ENCODE measurements around the gene EMP3. TPM values are rescaled to one million over a fixed set of nuclear protein-coding genes. Genes with fewer than 3 reads are reported as not detected.
"Not testable (repeated sequence)": the region's sequence is repeated elsewhere in the genome, so short reads cannot be mapped to it uniquely, and the experiment has no call there.

EMP3 gene
- total RNA-seq, 1 experiment from 2014 or later = 8.9 TPM

GRCh38 chr19:48315712-48316111 is 9.6 kb upstream of the EMP3 start:
- ATAC-seq (no peak), DNase-seq (ENCODE audit: low spot score) (no peak)
- Mint-ChIP-seq H3K36me3 (no peaks in the 10 kb centered on the region), H3K27ac (no peak overlapping the region), H3K4me3 (no peak overlapping the region), H3K9me3 (no peaks in the 10 kb centered on the region), H3K4me1 (peaks cover 14% of the 10 kb centered on the region), H3K27me3 (ENCODE audit: low read depth) (no peaks in the 10 kb centered on the region)
- ChIA-PET POLR2A (no interaction called here), CTCF (interaction anchor here (1.3 to 12.8 kb wide), 3 partner anchors 15 to 268 kb away, joined by 3 to 404 read pairs (median 4); no protein-coding TSS in a partner anchor)
- TF ChIP-seq NFE2L1 (CRISPR knock-in tag; IDR thresholded peaks at IDR 0.05) (no peak), CREM (CRISPR knock-in tag; IDR thresholded peaks at IDR 0.05) (no peak)

- H3K36me3 Mint-ChIP-seq; H3K9me3 Mint-ChIP-seq; H3K27ac Mint-ChIP-seq; POLR2A ChIA-PET; DNase-seq (ENCODE audit: low spot score); H3K27me3 Mint-ChIP-seq (ENCODE audit: low read depth); H3K4me3 Mint-ChIP-seq; ATAC-seq: not testable (repeated sequence)
- H3K4me1 Mint-ChIP-seq = peaks cover 23% of the 10 kb centered on the region
- CTCF ChIA-PET = interaction anchor here (1.0 to 12.8 kb wide), 5 partner anchors 9 to 266 kb away, joined by 3 to 404 read pairs (median 7); partner anchors contain the start of gene KDELR1
Measured at GRCh38 chr19:48317708-48317960, 7.7 kb upstream of the EMP3 start.

- no peak overlapping the region for H3K4me3 Mint-ChIP-seq
- ChIA-PET CTCF (interaction anchor here (0.6 to 12.8 kb wide), 12 partner anchors 9 to 265 kb away, joined by 3 to 404 read pairs (median 4); partner anchors contain the start of genes KDELR1, SYNGR4 and TMEM143), POLR2A (interaction anchor here (0.8 kb wide), 1 partner anchor 44 kb away, joined by 3 read pairs; no protein-coding TSS in a partner anchor)
- no peaks in the 10 kb centered on the region for H3K9me3 Mint-ChIP-seq
- H3K4me1 Mint-ChIP-seq = peaks cover 27% of the 10 kb centered on the region
- no peak for ATAC-seq
- no peak for DNase-seq (ENCODE audit: low spot score)
- no peak for TF ChIP-seq NFE2L1 (CRISPR knock-in tag; IDR thresholded peaks at IDR 0.05)
- no peak for TF ChIP-seq ZNF317 (CRISPR knock-in tag; IDR thresholded peaks at IDR 0.05; ENCODE audit: borderline replicate concordance, low read depth)
- no peak for TF ChIP-seq CREB1 (CRISPR knock-in tag; IDR thresholded peaks at IDR 0.05)
- no peak for TF ChIP-seq STAT6 (CRISPR knock-in tag; conservative IDR thresholded peaks at IDR 0.05; ENCODE audit: low read depth)
- no peak for TF ChIP-seq TP53 (CRISPR knock-in tag; IDR thresholded peaks at IDR 0.05)
- no peak for TF ChIP-seq AFF4 (CRISPR knock-in tag; IDR thresholded peaks at IDR 0.05; ENCODE audit: borderline replicate concordance)
- TF ChIP-seq E2F4 (CRISPR knock-in tag; IDR thresholded peaks at IDR 0.05; ENCODE audit: borderline replicate concordance, low read depth) = no peak
- no peak for TF ChIP-seq ATF3 (CRISPR knock-in tag; conservative IDR thresholded peaks at IDR 0.05)
- TF ChIP-seq AR (CRISPR knock-in tag; IDR thresholded peaks at IDR 0.05) = no peak
- TF ChIP-seq SMAD3 (CRISPR knock-in tag; IDR thresholded peaks at IDR 0.05; ENCODE audit: borderline replicate concordance) = no peak
- TF ChIP-seq FOXP1 (CRISPR knock-in tag; IDR thresholded peaks at IDR 0.05; ENCODE audit: borderline replicate concordance) = no peak
- H3K36me3 Mint-ChIP-seq = no peaks in the 10 kb centered on the region
- no peak overlapping the region for H3K27ac Mint-ChIP-seq
- peaks cover 12% of the 10 kb centered on the region for H3K27me3 Mint-ChIP-seq (ENCODE audit: low read depth)
Measured at GRCh38 chr19:48318286-48318987, 6.9 kb upstream of the EMP3 start.

Data from WTC11 (cell line).